Endothelial cell of umbilical vein (primary cell): ENCODE results near the gene ADD2. TPM values are rescaled to one million over a fixed set of nuclear protein-coding genes. Genes with fewer than 3 reads are reported as not detected.

Source experiments
- BruUV-seq: library from RNA; stranded (reverse); fragments of 400-500 nt; replicated peaks from 2 replicates; lab custom pipeline; 2021; lab: Mats Ljungman, UMichigan
- CTCF ChIA-PET: fragments of 300-600, 350-600 bp; sonication (Branson Sonifier 250); formaldehyde crosslinking; loops from one replicate; lab custom pipeline; 2021; ENCODE audit warnings: antibody characterized with exemption, inconsistent platforms; lab: Charles Lee
- POLR2A ChIA-PET: fragments of 300-600, 350-600 bp; sonication (Branson Sonifier 250); formaldehyde crosslinking; loops from one replicate; lab custom pipeline; 2021; ENCODE audit warnings: antibody characterized with exemption, inconsistent platforms; lab: Charles Lee
- DNase-seq: peaks from one replicate; pipeline ENCODE4 v3.0.0-alpha.2; 2011; ENCODE audit warnings: low read depth, low spot score
- FAIRE-seq: peaks from 2 replicates; lab custom pipeline; 2011; peaks lifted over from hg19 to GRCh38; lab: Jason Lieb, UNC
- H2AFZ ChIP-seq: 2 replicates; pipeline ENCODE4 v1.6.0; 2012; ENCODE audit warnings: low read depth, low read length, control low read depth, inconsistent platforms
- H3K27ac ChIP-seq: 2 replicates; pipeline ENCODE4 v1.5.1; 2011; ENCODE audit warnings: low read depth, mild to moderate bottlenecking, control low read depth, low read length, moderate library complexity; ENCODE audit not compliant: insufficient read depth
- H3K27me3 ChIP-seq, 2 experiments: 2 replicates each; pipeline versions ENCODE4 v1.6.0 to v1.6.1; 2011; ENCODE audit warnings: low read length in 2 of 2, mixed read lengths in 1 of 2; ENCODE audit not compliant: control insufficient read depth in 2 of 2, insufficient read depth in 2 of 2
- H3K36me3 ChIP-seq, 2 experiments: 2 replicates in 1 of 2; 3 replicates in 1 of 2; pipeline ENCODE4 v1.5.1; 2011; ENCODE audit warnings: low read length in 2 of 2, mild to moderate bottlenecking in 1 of 2, moderate library complexity in 1 of 2; ENCODE audit not compliant: control insufficient read depth in 2 of 2, insufficient read depth in 2 of 2; ENCODE audit errors: extremely low read depth in 1 of 2
- H3K4me1 ChIP-seq: 3 replicates; pipeline ENCODE4 v1.5.1; 2011; ENCODE audit warnings: mild to moderate bottlenecking, low read length; ENCODE audit not compliant: control insufficient read depth, insufficient read depth; ENCODE audit errors: extremely low read depth
- H3K4me2 ChIP-seq: 2 replicates; pipeline ENCODE4 v1.6.1; 2011; ENCODE audit warnings: low read length, control low read depth, mixed read lengths; ENCODE audit not compliant: insufficient read depth
- H3K4me3 ChIP-seq, 3 experiments: fragments of 200-600 bp in 1 of 3; sonication (generic), shearing (Covaris generic) in 1 of 3; replicated peaks in 1 of 3; 2 replicates each; pipeline ENCODE4 v1.5.1; 2011 to 2016; ENCODE audit warnings: control low read depth in 3 of 3, low read length in 3 of 3, mild to moderate bottlenecking in 2 of 3, inconsistent platforms in 1 of 3, low read depth in 1 of 3, moderate library complexity in 1 of 3; ENCODE audit not compliant: insufficient read depth in 1 of 3
- H3K79me2 ChIP-seq: 2 replicates; pipeline ENCODE4 v1.6.0; 2012; ENCODE audit warnings: low read length, inconsistent platforms; ENCODE audit not compliant: control insufficient read depth, insufficient read depth
- H3K9ac ChIP-seq: replicated peaks from 2 replicates; pipeline ENCODE3; 2011; ENCODE audit warnings: low read length, control low read depth; ENCODE audit not compliant: insufficient read depth; ENCODE audit errors: extremely low read depth
- H3K9me1 ChIP-seq: replicated peaks from 3 replicates; pipeline ENCODE4 v1.6.0; 2011; ENCODE audit warnings: mild to moderate bottlenecking, low read length; ENCODE audit not compliant: control insufficient read depth, insufficient read depth; ENCODE audit errors: extremely low read depth
- H3K9me3 ChIP-seq: replicated peaks from 2 replicates; pipeline ENCODE4 v1.5.1; 2012; ENCODE audit warnings: low read length, inconsistent platforms; ENCODE audit not compliant: control insufficient read depth, insufficient read depth
- H4K20me1 ChIP-seq: replicated peaks from 2 replicates; pipeline ENCODE3; 2011; ENCODE audit warnings: mild to moderate bottlenecking, low read length; ENCODE audit not compliant: control insufficient read depth, insufficient read depth; ENCODE audit errors: extremely low read depth
- EZH2 ChIP-seq: IDR thresholded peaks from 2 replicates; pipeline ENCODE4 v1.6.1; 2012; ENCODE audit warnings: borderline replicate concordance, low read depth, mild to moderate bottlenecking, moderate library complexity, low read length, inconsistent platforms; ENCODE audit not compliant: severe bottlenecking
- FOS ChIP-seq: IDR thresholded peaks from 2 replicates; pipeline ENCODE4 v1.6.1; 2011; ENCODE audit warnings: mild to moderate bottlenecking, low read length, moderate library complexity, borderline replicate concordance; ENCODE audit not compliant: insufficient read depth
- GATA2 ChIP-seq: IDR thresholded peaks from 2 replicates; pipeline ENCODE4 v1.7.0; 2011; ENCODE audit warnings: low read depth, mild to moderate bottlenecking, moderate library complexity, mixed read lengths, low read length; ENCODE audit not compliant: insufficient read length, insufficient read depth
- JUN ChIP-seq: IDR thresholded peaks from 2 replicates; pipeline ENCODE4 v1.6.1; 2011; ENCODE audit warnings: borderline replicate concordance, low read depth; ENCODE audit not compliant: insufficient read length, insufficient read depth
- MYC ChIP-seq: IDR thresholded peaks from one replicate; pipeline ENCODE4 v1.6.1; 2011; ENCODE audit warnings: mild to moderate bottlenecking, low read depth, low read length
- POLR2A ChIP-seq: IDR thresholded peaks from 2 replicates; pipeline ENCODE4 v1.6.1; 2012; ENCODE audit warnings: low read depth, mild to moderate bottlenecking, control low read depth, low read length
- POLR2AphosphoS5 ChIP-seq: IDR thresholded peaks from 2 replicates; pipeline ENCODE4 v1.6.1; 2012; ENCODE audit warnings: low read depth, mild to moderate bottlenecking, control low read depth, low read length, moderate library complexity; ENCODE audit not compliant: insufficient read depth
- dilution Hi-C: fragments of 300-500 bp; cut with MboI; formaldehyde crosslinking; loops from one replicate; pipeline ENCODE4 v1.15.0; 2019; ENCODE audit warnings: low sequenced_read_pairs; ENCODE audit not compliant: extremely low pct_ligation_motif_present
- intact Hi-C: fragments of 100-400 bp; cut with micrococcal nuclease; formaldehyde crosslinking; loops from one replicate; pipeline ENCODE4 v1.10.0; 2022
- polyA plus RNA-seq, 4 experiments: library from polyadenylated mRNA; depleted of rRNA in 3 of 4; stranded (reverse) in 3 of 4; unstranded in 1 of 4; fragments of >200 nt; gene quantifications; 2 replicates each; pipeline versions ENCODE4 v1.2.1 to v1.2.3, GENCODE V29; 2011 to 2012; ENCODE audit warnings: missing spikeins in 1 of 4
- total RNA-seq: library from RNA; stranded (reverse); gene quantifications from 2 replicates; pipeline ENCODE4 v1.2.3, GENCODE V29; 2021
- TF ChIP-seq, protein P1 (sequence below): IDR thresholded peaks from 2 replicates; pipeline ENCODE4 v1.6.1; 2011; ENCODE audit not compliant: insufficient read depth, insufficient read length
- TF ChIP-seq, protein P2 (sequence below), 2 donors: IDR thresholded peaks; 1 replicate in 1 of 2; 2 replicates in 1 of 2; pipeline ENCODE4 v1.5.1; 2011; ENCODE audit warnings: low read length in 2 of 2, mild to moderate bottlenecking in 2 of 2, moderate library complexity in 2 of 2, control low read depth in 1 of 2, inconsistent platforms in 1 of 2, low read depth in 1 of 2; ENCODE audit not compliant: insufficient read depth in 1 of 2; ENCODE audit errors: extremely low read depth in 1 of 2

ADD2 gene
- total and polyA plus RNA-seq, 2 donors (not counting 3 experiments of a cell fraction or from before 2014, with no cell fraction given), result 0.17 TPM; not detected in 1

DNA sequence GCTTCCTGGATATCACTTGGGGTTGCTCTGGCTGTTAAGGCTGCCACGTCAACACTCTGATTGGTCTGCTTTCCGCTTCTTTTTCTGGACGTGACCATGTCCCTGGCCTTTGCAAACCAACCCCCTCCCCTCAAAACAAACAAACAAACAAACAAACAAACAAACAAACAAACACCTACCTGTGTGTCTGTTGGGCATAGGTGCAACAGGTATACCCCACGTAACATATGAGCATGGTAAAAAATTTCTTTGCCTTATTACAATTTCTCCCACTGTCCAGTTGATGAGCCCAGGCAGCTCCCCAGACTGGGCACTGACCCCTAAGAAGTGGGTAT is 80.6 kb downstream of the ADD2 start:
- Histone ChIP-seq H3K36me3 (no peaks in the 10 kb centered on the region), H3K4me1 (no peaks in the 10 kb centered on the region), H3K27ac (no peak overlapping the region), H4K20me1 (no peaks in the 10 kb centered on the region), H3K79me2 (no peaks in the 10 kb centered on the region), H3K4me3 (no peak overlapping the region), H2AFZ (no peak overlapping the region), H3K9me3 (no peaks in the 10 kb centered on the region), H3K9ac (no peak overlapping the region), H3K9me1 (no peaks in the 10 kb centered on the region), H3K27me3 (no peaks in the 10 kb centered on the region), H3K4me2 (no peak overlapping the region)
- ChIA-PET POLR2A (no interaction called here), CTCF (interaction anchor here (1.3 to 2.2 kb wide), 4 partner anchors 9 to 383 kb away, joined by 3 to 6 read pairs (median 4); no protein-coding TSS in a partner anchor)
- dilution Hi-C loops (no loop called here), intact Hi-C loops (no loop called here)
- DNase-seq (no peak), FAIRE-seq (no peak)
- TF ChIP-seq, protein P1, sequence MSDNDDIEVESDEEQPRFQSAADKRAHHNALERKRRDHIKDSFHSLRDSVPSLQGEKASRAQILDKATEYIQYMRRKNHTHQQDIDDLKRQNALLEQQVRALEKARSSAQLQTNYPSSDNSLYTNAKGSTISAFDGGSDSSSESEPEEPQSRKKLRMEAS, result no peak
- TF ChIP-seq POLR2AphosphoS5, result no peak
- TF ChIP-seq FOS, result no peak
- no peak for TF ChIP-seq EZH2
- no peak for TF ChIP-seq JUN
- no peak for TF ChIP-seq MYC
- TF ChIP-seq, protein P2, sequence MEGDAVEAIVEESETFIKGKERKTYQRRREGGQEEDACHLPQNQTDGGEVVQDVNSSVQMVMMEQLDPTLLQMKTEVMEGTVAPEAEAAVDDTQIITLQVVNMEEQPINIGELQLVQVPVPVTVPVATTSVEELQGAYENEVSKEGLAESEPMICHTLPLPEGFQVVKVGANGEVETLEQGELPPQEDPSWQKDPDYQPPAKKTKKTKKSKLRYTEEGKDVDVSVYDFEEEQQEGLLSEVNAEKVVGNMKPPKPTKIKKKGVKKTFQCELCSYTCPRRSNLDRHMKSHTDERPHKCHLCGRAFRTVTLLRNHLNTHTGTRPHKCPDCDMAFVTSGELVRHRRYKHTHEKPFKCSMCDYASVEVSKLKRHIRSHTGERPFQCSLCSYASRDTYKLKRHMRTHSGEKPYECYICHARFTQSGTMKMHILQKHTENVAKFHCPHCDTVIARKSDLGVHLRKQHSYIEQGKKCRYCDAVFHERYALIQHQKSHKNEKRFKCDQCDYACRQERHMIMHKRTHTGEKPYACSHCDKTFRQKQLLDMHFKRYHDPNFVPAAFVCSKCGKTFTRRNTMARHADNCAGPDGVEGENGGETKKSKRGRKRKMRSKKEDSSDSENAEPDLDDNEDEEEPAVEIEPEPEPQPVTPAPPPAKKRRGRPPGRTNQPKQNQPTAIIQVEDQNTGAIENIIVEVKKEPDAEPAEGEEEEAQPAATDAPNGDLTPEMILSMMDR (IDR thresholded peaks at IDR 0.05; ENCODE audit: extremely low read depth in 1 of 2, insufficient read depth in 1 of 2, low read depth in 1 of 2, low read length in 2 of 2), result no peak
- TF ChIP-seq GATA2, result no peak
- no peak for TF ChIP-seq POLR2A
- no TSS peak for BruUV-seq
